Common myeloid progenitor, CD34-positive (primary cell): Measurements from ENCODE around the gene SHROOM2.

Experiments
- CTCF ChIA-PET: fragments of 350-600 bp; sonication (Branson Sonifier 250); formaldehyde crosslinking; loops from one replicate; lab custom pipeline; 2021; ENCODE audit warnings: antibody characterized with exemption; lab: Charles Lee
- POLR2A ChIA-PET: fragments of 350-600 bp; sonication (Branson Sonifier 250); formaldehyde crosslinking; loops from one replicate; lab custom pipeline; 2021; ENCODE audit warnings: antibody characterized with exemption; lab: Charles Lee
- DNase-seq, 3 donors: peaks; one replicate each; pipeline versions ENCODE4 v3.0.0 to v3.0.0-alpha.2; 2013
- H3K27ac ChIP-seq, 2 experiments: 1 replicate in 1 of 2; 2 replicates in 1 of 2; pipeline ENCODE4 v1.7.0; 2013; ENCODE audit warnings: inconsistent platforms in 2 of 2, low read length in 2 of 2, mild to moderate bottlenecking in 2 of 2, low read depth in 1 of 2, moderate library complexity in 1 of 2; ENCODE audit not compliant: severe bottlenecking in 2 of 2, insufficient read depth in 1 of 2, poor library complexity in 1 of 2
- H3K27me3 ChIP-seq, 5 experiments: replicated peaks in 2 of 5; 1 replicate in 3 of 5; 2 replicates in 2 of 5; pipeline versions ENCODE4 v1.6.1 to v1.7.0; 2013; ENCODE audit warnings: low read length in 4 of 5, mild to moderate bottlenecking in 2 of 5, moderate library complexity in 2 of 5, inconsistent platforms in 1 of 5; ENCODE audit not compliant: insufficient read depth in 5 of 5, control insufficient read depth in 4 of 5
- H3K36me3 ChIP-seq, 4 experiments: 1 replicate in 2 of 4; 2 replicates in 2 of 4; pipeline versions ENCODE4 v1.6.1 to v1.7.0; 2013; ENCODE audit warnings: low read length in 3 of 4, control low read depth in 1 of 4, mild to moderate bottlenecking in 1 of 4; ENCODE audit not compliant: control insufficient read depth in 4 of 4, insufficient read depth in 4 of 4
- H3K4me1 ChIP-seq, 4 experiments: 1 replicate in 3 of 4; 2 replicates in 1 of 4; pipeline versions ENCODE4 v1.6.1 to v1.7.1; 2013; ENCODE audit warnings: low read length in 3 of 4, mild to moderate bottlenecking in 3 of 4, control low read depth in 1 of 4, inconsistent platforms in 1 of 4, moderate library complexity in 1 of 4; ENCODE audit not compliant: control insufficient read depth in 4 of 4, insufficient read depth in 4 of 4; ENCODE audit errors: control extremely low read depth in 1 of 4
- H3K4me3 ChIP-seq, 7 experiments: 1 replicate in 4 of 7; 2 replicates in 3 of 7; pipeline versions ENCODE4 v1.5.1 to v1.7.0; 2013; ENCODE audit warnings: mild to moderate bottlenecking in 7 of 7, low read length in 6 of 7, moderate library complexity in 6 of 7, inconsistent platforms in 2 of 7, low read depth in 2 of 7, control low read depth in 1 of 7; ENCODE audit not compliant: insufficient read depth in 4 of 7, control insufficient read depth in 1 of 7; ENCODE audit errors: extremely low read depth in 1 of 7
- H3K9me3 ChIP-seq, 5 experiments: 1 replicate in 4 of 5; 2 replicates in 1 of 5; pipeline versions ENCODE4 v1.6.1 to v1.7.1; 2013; ENCODE audit warnings: low read length in 4 of 5, mild to moderate bottlenecking in 2 of 5, inconsistent platforms in 1 of 5, low read depth in 1 of 5, moderate library complexity in 1 of 5; ENCODE audit not compliant: control insufficient read depth in 4 of 5, insufficient read depth in 2 of 5; ENCODE audit errors: control extremely low read depth in 1 of 5
- whole genome bisulfite sequencing: methylation state at CpG from one replicate; pipeline ENCODE4 v1.1.5; 2013; ENCODE audit not compliant: insufficient coverage; 5-methylcytosine and 5-hydroxymethylcytosine counted together

Gene SHROOM2

DNA sequence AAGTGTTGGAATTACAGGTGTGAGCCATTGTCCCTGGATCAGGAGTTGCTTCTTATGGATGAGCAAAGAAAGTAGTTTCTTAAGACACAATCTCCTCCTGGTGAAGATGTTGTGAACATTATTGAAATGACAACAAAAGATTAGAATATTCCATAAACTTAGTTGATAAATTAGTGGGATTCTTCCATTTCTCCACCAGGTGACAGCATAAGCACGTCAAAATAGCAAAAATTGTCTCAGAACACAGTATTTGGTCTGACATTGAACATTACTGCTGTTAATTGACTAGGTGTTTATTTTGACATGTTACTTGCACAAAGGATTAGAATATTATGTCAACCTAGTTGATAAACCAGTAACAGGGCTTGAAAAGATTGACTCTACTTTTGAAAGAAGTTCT lies 202.5 kb downstream of the SHROOM2 start:
- peak in 2 of 3 donors; percentile 38 to 55 for DNase-seq
- Histone ChIP-seq H3K4me1 (peaks cover 0 to 4% (median under 1%) of the 10 kb centered on the region in 4 experiments), H3K9me3 (no peaks in the 10 kb centered on the region), H3K36me3 (no peaks in the 10 kb centered on the region), H3K4me3 (no peak overlapping the region), H3K27ac (no peak overlapping the region), H3K27me3 (no peaks in the 10 kb centered on the region)
- ChIA-PET CTCF (interaction anchor here (0.6 to 4.4 kb wide), 6 partner anchors 69 to 205 kb away, joined by 3 to 39 read pairs (median 4); no protein-coding TSS in a partner anchor), POLR2A (no interaction called here)
- no CpG with 5 or more reads among the region's 1 CpG for WGBS

DNA sequence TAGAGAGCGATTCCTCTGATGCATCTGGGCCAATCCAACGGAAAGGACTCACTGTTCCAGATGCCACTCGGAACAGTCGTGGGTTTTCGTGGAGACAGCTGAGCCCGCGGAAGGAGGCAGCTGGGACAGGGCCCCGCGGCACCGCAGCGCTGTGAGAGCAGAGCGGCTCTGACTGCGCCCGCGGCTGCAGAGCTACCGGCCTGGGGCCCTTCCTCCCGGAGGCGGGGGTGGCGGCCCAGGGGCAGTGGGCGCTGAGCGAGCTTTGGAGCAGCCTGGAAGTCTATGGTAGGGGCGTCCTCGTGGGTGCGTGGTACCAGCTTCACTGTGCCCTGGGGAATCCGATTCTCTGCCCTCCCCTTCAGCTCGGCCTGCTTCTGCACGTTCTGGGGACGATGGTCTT lies 205.8 kb downstream of the SHROOM2 start:
- no peaks in the 10 kb centered on the region for H3K36me3 ChIP-seq
- 88% methylated on average over 28 of the region's 28 CpGs for WGBS
- no peaks in the 10 kb centered on the region for H3K27me3 ChIP-seq
- peaks cover 0 to 2% (median 0%) of the 10 kb centered on the region in 4 experiments for H3K4me1 ChIP-seq
- H3K9me3 ChIP-seq = no peaks in the 10 kb centered on the region
- no peak overlapping the region for H3K27ac ChIP-seq
- CTCF ChIA-PET = interaction anchor here (1.0 to 2.2 kb wide), 13 partner anchors 9 to 128 kb away, joined by 3 to 10 read pairs (median 4); no protein-coding TSS in a partner anchor
- no peak overlapping the region for H3K4me3 ChIP-seq
- DNase-seq = no peak
- POLR2A ChIA-PET = no interaction called here

DNA sequence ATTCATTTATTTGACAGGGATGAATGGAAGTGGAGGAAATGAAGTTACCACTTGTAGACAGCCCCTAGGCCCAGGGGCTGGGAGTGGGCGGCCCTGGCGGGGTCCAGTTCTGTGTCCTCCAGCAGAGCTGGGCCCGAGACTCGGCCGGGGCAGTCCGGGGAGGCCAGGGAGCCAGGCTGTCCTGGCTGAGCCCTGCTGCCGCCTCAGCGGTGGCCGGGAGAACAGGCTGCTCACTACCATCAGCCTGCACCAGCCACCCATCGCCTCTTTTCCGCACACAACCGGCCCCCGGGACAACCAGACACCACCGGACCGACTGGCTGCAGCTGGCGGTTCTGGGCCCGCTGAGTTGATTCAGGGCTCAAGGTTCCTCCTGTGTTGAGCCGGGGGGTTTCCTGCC lies 206.5 kb downstream of the SHROOM2 start:
- no peaks in the 10 kb centered on the region for H3K9me3 ChIP-seq
- no peak overlapping the region for H3K27ac ChIP-seq
- H3K27me3 ChIP-seq = no peaks in the 10 kb centered on the region
- WGBS = 99% methylated on average over 12 of the region's 18 CpGs
- no peak overlapping the region for H3K4me3 ChIP-seq
- H3K36me3 ChIP-seq = no peaks in the 10 kb centered on the region
- CTCF ChIA-PET = interaction anchor here (1.1 to 2.2 kb wide), 8 partner anchors 9 to 126 kb away, joined by 3 to 10 read pairs (median 5); no protein-coding TSS in a partner anchor
- no peak for DNase-seq
- POLR2A ChIA-PET = no interaction called here
- H3K4me1 ChIP-seq = peaks cover 0 to 2% (median 0%) of the 10 kb centered on the region in 4 experiments

DNA sequence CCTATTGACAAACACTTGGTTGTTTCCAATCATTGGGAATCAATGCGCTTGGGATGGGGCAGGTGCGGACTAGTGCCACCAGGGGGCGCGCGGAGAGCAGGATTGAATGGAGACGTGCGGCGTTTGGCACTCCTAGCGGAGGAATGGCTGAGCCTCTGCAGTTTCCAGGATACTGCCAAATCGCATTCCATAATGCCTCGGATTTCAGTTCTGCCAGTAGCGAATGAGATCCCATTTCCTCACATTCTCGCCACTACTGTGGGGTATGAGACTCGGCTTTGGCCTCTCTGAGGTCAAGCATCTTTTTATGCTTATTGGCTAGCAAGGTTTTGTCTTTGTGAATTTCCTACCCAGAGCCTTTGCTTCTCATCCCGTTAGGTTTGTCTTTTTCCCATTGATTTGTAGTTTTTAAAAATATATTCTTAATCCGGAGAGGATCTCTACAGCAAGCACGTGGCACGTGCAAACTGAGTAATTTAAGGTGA lies 209.7 kb downstream of the SHROOM2 start:
- no peaks in the 10 kb centered on the region for H3K36me3 ChIP-seq
- POLR2A ChIA-PET = no interaction called here
- DNase-seq = peak; percentile 61 to 74 (median 67)
- no peak overlapping the region for H3K4me3 ChIP-seq
- CTCF ChIA-PET = interaction anchor here (0.8 to 7.0 kb wide), 7 partner anchors 29 to 129 kb away, joined by 3 to 84 read pairs (median 3); no protein-coding TSS in a partner anchor
- H3K27ac ChIP-seq = no peak overlapping the region
- whole genome bisulfite sequencing = 24% methylated on average over 13 of the region's 18 CpGs
- H3K4me1 ChIP-seq = peaks cover 0 to 2% (median 0%) of the 10 kb centered on the region in 4 experiments
- no peaks in the 10 kb centered on the region for H3K27me3 ChIP-seq
- no peaks in the 10 kb centered on the region for H3K9me3 ChIP-seq

- no peaks in the 10 kb centered on the region for H3K9me3 ChIP-seq
- WGBS = 94% methylated on average over 7 of the region's 9 CpGs
- DNase-seq = no peak
- POLR2A ChIA-PET = no interaction called here
- no peak overlapping the region for H3K27ac ChIP-seq
- CTCF ChIA-PET = interaction anchor here (0.9 to 7.0 kb wide), 14 partner anchors 10 to 125 kb away, joined by 3 to 84 read pairs (median 4); no protein-coding TSS in a partner anchor
- H3K27me3 ChIP-seq = no peaks in the 10 kb centered on the region
- H3K36me3 ChIP-seq = no peaks in the 10 kb centered on the region
- peaks cover 0 to 2% (median 0%) of the 10 kb centered on the region in 4 experiments for H3K4me1 ChIP-seq
- H3K4me3 ChIP-seq = no peak overlapping the region
These were observed 210.8 kb downstream of the SHROOM2 start for GRCh38 chrX:9997041-9997440.

DNA sequence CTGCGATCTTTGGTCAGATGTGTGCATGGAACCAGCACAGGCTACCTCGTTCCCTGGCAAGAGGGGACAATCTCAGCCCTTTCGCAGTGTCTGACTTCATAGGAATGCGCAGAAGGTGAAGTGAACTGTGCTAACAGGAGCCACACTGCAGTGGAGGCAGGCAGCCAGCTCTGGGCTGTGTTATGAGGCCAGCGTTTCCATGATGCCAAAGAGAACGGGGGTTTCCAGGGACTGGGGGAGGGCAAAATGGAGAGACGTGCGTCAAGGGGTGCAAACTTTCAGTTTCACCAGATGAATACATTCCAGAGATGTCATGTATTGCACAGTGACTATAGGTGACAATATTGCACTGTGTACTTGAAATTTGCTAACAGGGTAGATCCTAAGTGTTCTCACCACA lies 211.3 kb downstream of the SHROOM2 start:
- no peak overlapping the region for H3K27ac ChIP-seq
- ChIA-PET POLR2A (no interaction called here), CTCF (interaction anchor here (0.7 to 7.0 kb wide), 14 partner anchors 9 to 121 kb away, joined by 3 to 84 read pairs (median 4); no protein-coding TSS in a partner anchor)
- H3K36me3 ChIP-seq = no peaks in the 10 kb centered on the region
- no peaks in the 10 kb centered on the region for H3K9me3 ChIP-seq
- no peak for DNase-seq
- H3K27me3 ChIP-seq = no peaks in the 10 kb centered on the region
- H3K4me1 ChIP-seq = peaks cover 0 to 2% (median 0%) of the 10 kb centered on the region in 4 experiments
- WGBS = 87% methylated on average over 6 of the region's 8 CpGs
- H3K4me3 ChIP-seq = no peak overlapping the region
